Mammary epithelial cell (primary cell): ENCODE measurements around the gene C19orf85.

Experiments
- EZH2 ChIP-seq: IDR thresholded peaks from 2 replicates; pipeline ENCODE4 v1.6.1; 2012; ENCODE audit warnings: low read length, inconsistent platforms, borderline replicate concordance
- TF ChIP-seq, protein P1 (sequence below), 2 donors: IDR thresholded peaks in 1 of 2; conservative IDR thresholded peaks in 1 of 2; 2 replicates each; pipeline ENCODE4 v1.5.1; 2011 to 2012; ENCODE audit warnings: inconsistent platforms in 2 of 2, low read length in 2 of 2, mild to moderate bottlenecking in 2 of 2, control low read depth in 1 of 2, low read depth in 1 of 2; ENCODE audit not compliant: insufficient read depth in 1 of 2; ENCODE audit errors: extremely low read depth in 1 of 2

GRCh38 chr19:55435020-55435419 lies 29.5 kb downstream of the C19orf85 start:
- TF ChIP-seq, protein P1, sequence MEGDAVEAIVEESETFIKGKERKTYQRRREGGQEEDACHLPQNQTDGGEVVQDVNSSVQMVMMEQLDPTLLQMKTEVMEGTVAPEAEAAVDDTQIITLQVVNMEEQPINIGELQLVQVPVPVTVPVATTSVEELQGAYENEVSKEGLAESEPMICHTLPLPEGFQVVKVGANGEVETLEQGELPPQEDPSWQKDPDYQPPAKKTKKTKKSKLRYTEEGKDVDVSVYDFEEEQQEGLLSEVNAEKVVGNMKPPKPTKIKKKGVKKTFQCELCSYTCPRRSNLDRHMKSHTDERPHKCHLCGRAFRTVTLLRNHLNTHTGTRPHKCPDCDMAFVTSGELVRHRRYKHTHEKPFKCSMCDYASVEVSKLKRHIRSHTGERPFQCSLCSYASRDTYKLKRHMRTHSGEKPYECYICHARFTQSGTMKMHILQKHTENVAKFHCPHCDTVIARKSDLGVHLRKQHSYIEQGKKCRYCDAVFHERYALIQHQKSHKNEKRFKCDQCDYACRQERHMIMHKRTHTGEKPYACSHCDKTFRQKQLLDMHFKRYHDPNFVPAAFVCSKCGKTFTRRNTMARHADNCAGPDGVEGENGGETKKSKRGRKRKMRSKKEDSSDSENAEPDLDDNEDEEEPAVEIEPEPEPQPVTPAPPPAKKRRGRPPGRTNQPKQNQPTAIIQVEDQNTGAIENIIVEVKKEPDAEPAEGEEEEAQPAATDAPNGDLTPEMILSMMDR (conservative IDR thresholded peaks at IDR 0.05 in 1 of 2, IDR thresholded peaks at IDR 0.05 in 1 of 2; ENCODE audit: extremely low read depth in 1 of 2, insufficient read depth in 1 of 2, low read depth in 1 of 2, low read length in 2 of 2), result no peak
- TF ChIP-seq EZH2, result no peak
